Endothelial cell (in vitro differentiated cells): ENCODE data around the gene MGA. TPM values are rescaled to one million over a fixed set of nuclear protein-coding genes. Genes with fewer than 3 reads are reported as not detected.

Experiments
- DNase-seq: peaks from one replicate; pipeline ENCODE4 v3.0.0; 2021; ENCODE audit warnings: low spot score
- H3K27ac Mint-ChIP-seq: one replicate; pipeline ENCODE4 v1.8.0; 2021; ENCODE audit warnings: mixed read lengths, inconsistent platforms; ENCODE audit not compliant: unreplicated experiment
- H3K27me3 Mint-ChIP-seq: one replicate; pipeline ENCODE4 v1.8.0; 2021; ENCODE audit warnings: mild to moderate bottlenecking, moderate library complexity, mixed read lengths, inconsistent platforms; ENCODE audit not compliant: unreplicated experiment
- H3K36me3 Mint-ChIP-seq: one replicate; pipeline ENCODE4 v1.8.0; 2021; ENCODE audit warnings: mild to moderate bottlenecking, low read depth, mixed read lengths, inconsistent platforms; ENCODE audit not compliant: unreplicated experiment
- H3K4me1 Mint-ChIP-seq: one replicate; pipeline ENCODE4 v1.8.0; 2021; ENCODE audit warnings: mild to moderate bottlenecking, mixed read lengths, inconsistent platforms; ENCODE audit not compliant: unreplicated experiment
- H3K4me3 Mint-ChIP-seq: one replicate; pipeline ENCODE4 v1.8.0; 2021; ENCODE audit warnings: mild to moderate bottlenecking, mixed read lengths, inconsistent platforms; ENCODE audit not compliant: unreplicated experiment
- H3K9me3 Mint-ChIP-seq: one replicate; pipeline ENCODE4 v1.8.0; 2021; ENCODE audit warnings: mixed read lengths, inconsistent platforms; ENCODE audit not compliant: unreplicated experiment
- CTCF ChIP-seq: fragments of 200-600 bp; sonication (generic); IDR thresholded peaks from one replicate; pipeline ENCODE4 v1.5.0; 2021; ENCODE audit warnings: antibody characterized with exemption; ENCODE audit not compliant: unreplicated experiment
- total RNA-seq: library from RNA; stranded (reverse); fragmentation: NEBNext Ultra II Directional; extraction: Animal tissue kit (Norgen Biotek cat#: 25700); gene quantifications from one replicate; pipeline ENCODE4 v1.2.1, GENCODE V29; 2021; ENCODE audit not compliant: unreplicated experiment

The MGA gene
- total RNA-seq, 1 donor from 2014 or later: 48.0 TPM

- Mint-ChIP-seq H3K36me3 (peaks cover 11% of the 10 kb centered on the region), H3K9me3 (no peaks in the 10 kb centered on the region), H3K27me3 (peaks cover 3% of the 10 kb centered on the region), H3K4me1 (peaks cover 31% of the 10 kb centered on the region), H3K27ac (no peak overlapping the region), H3K4me3 (no peak overlapping the region)
- DNase-seq: no peak
- no peak for TF ChIP-seq CTCF
These were observed 137.2 kb downstream of the MGA start for GRCh38 chr15:41797201-41797944.

- Mint-ChIP-seq H3K27me3 (peaks cover 7% of the 10 kb centered on the region), H3K4me1 (peaks cover 23% of the 10 kb centered on the region), H3K27ac (no peak overlapping the region), H3K4me3 (no peak overlapping the region), H3K36me3 (peaks cover 14% of the 10 kb centered on the region), H3K9me3 (no peaks in the 10 kb centered on the region)
- TF ChIP-seq CTCF: no peak
- no peak for DNase-seq
These were observed 138.6 kb downstream of the MGA start for GRCh38 chr15:41798607-41799487.

GRCh38 chr15:41799488-41799805 is 139.2 kb downstream of the MGA start:
- no peak overlapping the region for H3K27ac Mint-ChIP-seq
- H3K36me3 Mint-ChIP-seq: peaks cover 14% of the 10 kb centered on the region
- no peaks in the 10 kb centered on the region for H3K9me3 Mint-ChIP-seq
- peaks cover 21% of the 10 kb centered on the region for H3K4me1 Mint-ChIP-seq
- DNase-seq: no peak
- peaks cover 7% of the 10 kb centered on the region for H3K27me3 Mint-ChIP-seq
- H3K4me3 Mint-ChIP-seq: no peak overlapping the region
- TF ChIP-seq CTCF: no peak

GRCh38 chr15:41801185-41801584 is 141.0 kb downstream of the MGA start:
- Mint-ChIP-seq H3K36me3 (peaks cover 23% of the 10 kb centered on the region), H3K27ac (no peak overlapping the region), H3K27me3 (peaks cover 7% of the 10 kb centered on the region), H3K4me3 (no peak overlapping the region), H3K9me3 (no peaks in the 10 kb centered on the region), H3K4me1 (peaks cover 25% of the 10 kb centered on the region)
- no peak for DNase-seq
- no peak for TF ChIP-seq CTCF
